Stimulated activated CD4-positive, alpha-beta T cell treated with anti-CD3 and anti-CD28 coated beads, Interleukin-1b, Interleukin-23, amount 100 ng/mL, for 24 hours (primary cell): ENCODE results near the gene WSCD2.

Source experiments
- DNase-seq, 4 experiments: peaks; one replicate each; pipeline ENCODE4 v3.0.0-alpha.2; 2020; ENCODE audit warnings: low read depth in 4 of 4, low spot score in 1 of 4

The WSCD2 gene

DNA sequence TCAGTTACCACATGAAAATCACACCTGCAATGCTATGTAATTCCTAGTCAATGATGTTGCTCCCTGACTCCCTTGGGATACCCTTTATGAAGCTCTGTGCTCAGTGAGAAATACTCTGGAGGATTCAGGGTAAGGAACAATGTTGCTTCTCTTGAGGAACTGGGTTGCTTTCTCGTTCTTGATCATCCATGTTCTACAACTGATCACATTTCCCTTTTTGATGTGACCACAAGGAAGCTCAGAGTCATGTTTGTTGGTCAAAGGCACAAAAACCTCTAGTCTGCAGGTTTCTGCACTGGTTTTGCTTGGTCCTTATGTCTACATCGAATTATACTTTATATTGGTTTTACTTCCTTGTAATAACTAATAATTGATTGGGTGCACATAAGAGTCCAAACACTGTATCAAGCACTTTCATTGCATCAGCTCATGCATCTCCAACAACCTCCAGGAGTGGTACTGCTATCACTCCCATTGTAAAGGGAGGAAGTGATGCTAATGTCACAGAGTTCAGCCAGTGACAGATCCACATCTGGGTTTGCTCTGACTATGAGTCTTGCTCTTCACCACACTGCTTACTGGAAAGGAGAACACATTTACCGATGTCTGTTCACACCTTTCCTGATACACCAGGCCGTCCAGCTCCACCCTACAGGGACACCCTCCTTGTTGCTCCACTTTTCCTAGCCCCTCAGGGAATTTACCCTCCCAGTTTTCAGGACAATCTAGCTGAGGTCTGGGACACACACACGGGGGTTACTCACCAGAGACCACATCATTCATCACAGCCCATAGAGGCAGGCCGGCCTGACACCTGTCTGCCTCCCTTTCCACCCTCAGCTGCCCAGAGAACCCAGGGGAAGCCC, 169.0 kb downstream of the WSCD2 start:
- DNase-seq = no peak

DNA sequence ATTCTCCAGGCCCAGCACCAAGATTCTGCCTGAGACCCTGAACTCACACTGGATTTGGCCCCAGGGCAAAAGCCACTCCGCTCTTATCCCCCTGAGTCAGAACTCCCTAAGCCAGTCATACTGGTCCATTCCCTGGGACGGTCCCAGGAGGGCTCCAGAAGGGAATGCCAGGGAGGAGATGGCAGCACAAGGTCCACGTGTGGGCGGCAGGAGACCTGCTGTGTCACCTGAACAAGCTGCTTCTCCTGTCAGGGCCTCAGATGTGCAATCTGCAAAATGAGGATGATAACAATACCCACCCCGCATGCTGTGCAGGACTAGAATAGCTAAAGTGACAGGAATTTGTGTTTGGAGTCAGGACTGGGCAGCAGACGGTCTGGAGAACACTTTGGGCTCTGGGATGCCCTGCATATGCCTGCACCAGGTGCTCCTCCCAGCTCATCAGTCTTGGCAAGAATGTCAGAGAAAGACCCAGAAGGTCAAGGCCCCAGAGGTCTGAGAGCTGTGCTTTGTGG, 169.7 kb downstream of the WSCD2 start:
- DNase-seq = no peak

DNA sequence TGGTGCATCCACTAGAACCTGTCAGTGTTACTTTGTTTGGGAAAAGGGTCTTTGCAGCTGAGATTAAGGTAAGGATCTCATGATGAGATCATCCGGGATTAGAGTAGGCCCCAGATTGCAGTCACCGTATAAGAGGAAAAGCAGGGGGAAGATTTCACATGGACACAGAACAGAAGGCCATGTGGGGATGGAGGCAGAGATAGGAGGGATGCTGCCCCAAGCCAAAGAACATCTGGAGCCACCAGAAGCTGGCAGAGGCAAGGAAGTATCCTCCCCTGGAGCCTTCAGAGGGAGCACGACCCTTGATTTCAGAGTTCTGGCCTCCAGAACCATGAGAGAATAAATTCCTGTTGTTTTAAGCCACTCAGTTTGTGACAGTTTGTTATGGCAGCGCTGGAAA, 170.4 kb downstream of the WSCD2 start:
- DNase-seq = no peak
